Glutamatergic neuron (in vitro differentiated cells): ENCODE measurements around the gene PPP2R5C. TPM values are rescaled to one million over a fixed set of nuclear protein-coding genes. Genes with fewer than 3 reads are reported as not detected.
A peak's percentile ranks its signal among the peaks of the same experiment; 100 is the strongest.
"Not testable (repeated sequence)": the region's sequence is repeated elsewhere in the genome, so short reads cannot be mapped to it uniquely, and the experiment has no call there.

Source experiments
- DNase-seq: peaks from one replicate; pipeline ENCODE4 v3.0.0; 2022
- H3K27ac Mint-ChIP-seq: one replicate; pipeline ENCODE4 v1.8.0; 2020; ENCODE audit warnings: mild to moderate bottlenecking, mixed read lengths, inconsistent platforms; ENCODE audit not compliant: unreplicated experiment
- H3K27me3 Mint-ChIP-seq: one replicate; pipeline ENCODE4 v1.8.0; 2020; ENCODE audit warnings: mild to moderate bottlenecking, moderate library complexity, mixed read lengths, inconsistent platforms; ENCODE audit not compliant: unreplicated experiment
- H3K36me3 Mint-ChIP-seq: one replicate; pipeline ENCODE4 v1.8.0; 2020; ENCODE audit warnings: mild to moderate bottlenecking, mixed read lengths, inconsistent platforms; ENCODE audit not compliant: unreplicated experiment
- H3K4me1 Mint-ChIP-seq: one replicate; pipeline ENCODE4 v1.8.0; 2020; ENCODE audit warnings: mild to moderate bottlenecking, low read depth, mixed read lengths, inconsistent platforms; ENCODE audit not compliant: unreplicated experiment
- H3K4me3 Mint-ChIP-seq: one replicate; pipeline ENCODE4 v1.8.0; 2020; ENCODE audit warnings: mild to moderate bottlenecking, mixed read lengths, inconsistent platforms; ENCODE audit not compliant: unreplicated experiment
- H3K9me3 Mint-ChIP-seq: one replicate; pipeline ENCODE4 v1.8.0; 2020; ENCODE audit warnings: mild to moderate bottlenecking, moderate library complexity, mixed read lengths, inconsistent platforms; ENCODE audit not compliant: unreplicated experiment
- long read RNA-seq: library from polyadenylated mRNA; unstranded; transcript quantifications from one replicate; pipeline ENCODE4 v2.0.0, GENCODE V29; 2020; ENCODE audit not compliant: unreplicated experiment
- total RNA-seq: library from RNA; stranded (reverse); fragmentation: NEBNext Ultra II Directional; extraction: Animal tissue kit (Norgen Biotek cat#: 25700); gene quantifications from one replicate; pipeline ENCODE4 v1.2.1, GENCODE V29; 2021; ENCODE audit not compliant: unreplicated experiment
- TF ChIP-seq, protein P1 (sequence below): fragments of 200-600 bp; sonication (generic); IDR thresholded peaks from one replicate; pipeline ENCODE4 v1.5.0; 2021; ENCODE audit not compliant: partially characterized antibody, unreplicated experiment

Gene PPP2R5C
- 116 TPM for total RNA-seq
- long read RNA-seq, full-length matches to known transcripts, result 23 of 32 reads
- long read RNA-seq, partial matches to known transcripts, result 2 of 32 reads
- long read RNA-seq, other reads (novel, unspliced or antisense), result 7 of 32 reads

DNA sequence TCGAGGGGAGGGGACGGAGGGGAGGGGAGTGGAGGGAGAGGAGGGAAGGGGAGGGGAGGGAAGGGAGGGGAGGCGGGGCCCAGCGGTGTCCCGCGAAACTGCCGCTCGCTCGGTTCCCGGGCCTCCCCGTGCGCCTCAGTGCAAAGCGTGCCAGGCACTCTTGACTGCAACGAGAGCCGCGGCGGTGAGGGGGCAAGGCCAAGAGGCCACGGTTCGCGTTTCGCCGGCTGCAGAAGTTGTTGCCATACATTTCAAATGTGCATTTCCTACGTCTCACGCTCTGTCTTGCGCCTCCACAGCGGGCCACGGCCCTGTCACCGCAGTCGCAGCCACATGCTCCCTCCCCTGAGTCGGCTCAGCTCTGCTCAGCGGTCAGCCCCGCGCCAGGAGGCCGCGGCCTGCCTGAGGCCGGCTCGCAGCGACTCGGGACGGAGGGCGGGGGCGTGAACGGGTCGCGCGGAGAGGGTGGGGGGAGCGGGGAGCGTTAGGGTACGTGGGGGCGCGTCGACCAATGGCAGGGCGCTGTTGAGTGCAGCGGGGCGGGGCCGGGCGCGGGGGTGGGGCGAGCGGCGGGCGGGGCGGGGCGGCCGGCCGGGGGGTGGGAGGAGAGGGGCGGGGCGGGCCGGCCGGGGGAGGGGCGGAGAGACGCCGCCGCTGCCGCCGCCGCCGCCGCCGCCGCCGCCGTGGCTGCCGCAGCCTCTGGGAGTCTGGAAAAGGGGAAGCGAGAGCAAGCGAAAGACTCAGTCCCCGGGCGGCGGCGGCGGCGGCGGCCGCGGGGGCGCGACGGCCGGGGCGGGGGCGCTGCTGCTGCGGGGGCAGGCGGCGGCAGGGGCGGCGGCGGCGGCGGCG lies at the start of gene PPP2R5C:
PPP2R5C (plus strand) TSS at position 678 of the 849 bp plus-strand sequence. CDS start 185 bp downstream, outside the sequence.
- Mint-ChIP-seq H3K4me3 (peak within 1 kb of the TSS; percentile 93), H3K27ac (peak within 1 kb of the TSS; percentile 74), H3K9me3 (peaks cover 9% of the 10 kb centered on the region), H3K27me3 (peaks cover 4% of the 10 kb centered on the region), H3K4me1 (peaks cover 2% of the 10 kb centered on the region), H3K36me3 (peaks cover 5% of the 10 kb centered on the region)
- TF ChIP-seq, protein P1, sequence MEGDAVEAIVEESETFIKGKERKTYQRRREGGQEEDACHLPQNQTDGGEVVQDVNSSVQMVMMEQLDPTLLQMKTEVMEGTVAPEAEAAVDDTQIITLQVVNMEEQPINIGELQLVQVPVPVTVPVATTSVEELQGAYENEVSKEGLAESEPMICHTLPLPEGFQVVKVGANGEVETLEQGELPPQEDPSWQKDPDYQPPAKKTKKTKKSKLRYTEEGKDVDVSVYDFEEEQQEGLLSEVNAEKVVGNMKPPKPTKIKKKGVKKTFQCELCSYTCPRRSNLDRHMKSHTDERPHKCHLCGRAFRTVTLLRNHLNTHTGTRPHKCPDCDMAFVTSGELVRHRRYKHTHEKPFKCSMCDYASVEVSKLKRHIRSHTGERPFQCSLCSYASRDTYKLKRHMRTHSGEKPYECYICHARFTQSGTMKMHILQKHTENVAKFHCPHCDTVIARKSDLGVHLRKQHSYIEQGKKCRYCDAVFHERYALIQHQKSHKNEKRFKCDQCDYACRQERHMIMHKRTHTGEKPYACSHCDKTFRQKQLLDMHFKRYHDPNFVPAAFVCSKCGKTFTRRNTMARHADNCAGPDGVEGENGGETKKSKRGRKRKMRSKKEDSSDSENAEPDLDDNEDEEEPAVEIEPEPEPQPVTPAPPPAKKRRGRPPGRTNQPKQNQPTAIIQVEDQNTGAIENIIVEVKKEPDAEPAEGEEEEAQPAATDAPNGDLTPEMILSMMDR, result no peak
- DNase-seq, result peak; percentile 95

DNA sequence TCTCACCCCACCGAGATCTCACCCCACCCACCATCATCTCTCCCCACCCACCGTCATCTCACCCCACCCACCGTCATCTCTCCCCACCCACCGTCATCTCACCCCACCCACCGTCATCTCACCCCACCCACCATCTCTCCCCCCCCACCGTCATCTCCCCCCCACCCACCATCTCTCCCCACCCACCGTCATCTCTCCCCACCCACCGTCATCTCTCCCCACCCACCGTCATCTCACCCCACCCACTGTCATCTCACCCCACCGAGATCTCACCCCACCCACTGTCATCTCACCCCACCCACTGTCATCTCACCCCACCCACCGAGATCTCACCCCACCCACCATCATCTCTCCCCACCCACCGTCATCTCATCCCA lies 49.7 kb upstream of the PPP2R5C start:
- H3K27me3 Mint-ChIP-seq, DNase-seq, H3K36me3 Mint-ChIP-seq, H3K4me3 Mint-ChIP-seq, H3K27ac Mint-ChIP-seq, H3K4me1 Mint-ChIP-seq, H3K9me3 Mint-ChIP-seq: not testable (repeated sequence)

DNA sequence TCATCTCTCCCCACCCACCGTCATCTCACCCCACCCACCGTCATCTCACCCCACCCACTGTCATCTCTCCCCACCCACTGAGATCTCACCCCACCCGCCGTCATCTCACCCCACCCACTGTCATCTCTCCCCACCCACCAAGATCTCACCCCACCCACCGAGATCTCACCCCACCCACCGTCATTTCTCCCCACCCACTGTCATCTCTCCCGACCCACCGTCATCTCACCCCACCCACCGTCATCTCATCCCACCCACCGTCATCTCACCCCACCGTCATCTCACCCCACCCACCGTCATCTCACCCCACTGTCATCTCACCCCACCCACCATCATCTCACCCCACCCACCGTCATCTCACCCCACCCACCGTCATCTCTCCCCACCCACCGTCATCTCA lies 49.2 kb upstream of the PPP2R5C start:
- not testable (repeated sequence) for H3K9me3 Mint-ChIP-seq, H3K4me1 Mint-ChIP-seq, H3K4me3 Mint-ChIP-seq, H3K36me3 Mint-ChIP-seq, DNase-seq, H3K27ac Mint-ChIP-seq, H3K27me3 Mint-ChIP-seq

DNA sequence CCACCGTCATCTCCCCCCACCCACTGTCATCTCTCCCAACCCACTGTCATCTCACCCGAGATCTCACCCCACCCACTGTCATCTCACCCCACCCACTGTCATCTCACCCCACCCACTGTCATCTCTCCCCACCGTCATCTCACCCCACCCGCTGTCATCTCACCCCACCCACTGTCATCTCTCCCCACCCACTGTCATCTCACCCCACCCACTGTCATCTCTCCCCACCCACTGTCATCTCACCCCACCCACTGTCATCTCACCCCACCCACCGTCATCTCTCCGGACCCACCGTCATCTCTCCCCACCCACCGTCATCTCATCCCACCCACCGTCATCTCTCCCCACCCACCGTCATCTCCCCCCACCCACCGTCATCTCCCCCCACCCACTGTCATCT lies 48.4 kb upstream of the PPP2R5C start:
- H3K4me1 Mint-ChIP-seq, H3K9me3 Mint-ChIP-seq, H3K36me3 Mint-ChIP-seq, DNase-seq, H3K4me3 Mint-ChIP-seq, H3K27ac Mint-ChIP-seq, H3K27me3 Mint-ChIP-seq: not testable (repeated sequence)

DNA sequence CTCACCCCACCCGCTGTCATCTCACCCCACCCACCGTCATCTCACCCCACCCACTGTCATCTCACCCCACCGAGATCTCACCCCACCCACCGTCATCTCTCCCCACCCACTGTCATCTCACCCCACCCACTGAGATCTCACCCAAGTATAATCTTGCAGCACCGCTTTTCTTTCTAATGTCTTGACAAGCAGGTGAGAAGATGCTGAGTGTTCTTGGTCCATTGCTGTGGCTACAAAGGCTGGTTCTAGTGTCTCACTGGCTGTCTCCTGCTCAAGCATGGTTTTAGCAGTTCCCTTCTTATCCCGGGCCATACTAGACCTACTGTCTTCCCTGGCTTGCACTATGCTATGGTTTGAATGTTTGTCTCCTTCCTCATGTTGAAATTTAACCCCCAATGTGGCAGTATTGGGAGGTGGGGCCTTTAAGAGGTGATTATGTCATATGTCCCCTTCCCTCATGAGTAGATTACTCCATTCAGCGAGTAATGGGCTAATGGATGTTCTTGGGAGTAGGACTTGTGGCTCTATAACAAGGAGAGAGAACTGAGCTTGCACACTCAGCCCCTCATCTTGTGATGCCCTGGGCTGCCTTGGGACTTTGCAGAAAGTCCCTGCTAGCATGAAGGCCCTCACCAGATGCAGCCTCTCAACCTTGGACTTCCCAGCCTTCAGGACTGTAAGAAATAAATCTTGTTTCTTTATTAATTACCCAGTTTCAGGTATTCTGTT lies 47.7 kb upstream of the PPP2R5C start:
- DNase-seq, result no peak
- Mint-ChIP-seq H3K4me3 (no peak overlapping the region), H3K36me3 (no peaks in the 10 kb centered on the region), H3K27me3 (no peaks in the 10 kb centered on the region), H3K4me1 (no peaks in the 10 kb centered on the region), H3K27ac (no peak overlapping the region), H3K9me3 (peaks cover 8% of the 10 kb centered on the region)
- TF ChIP-seq, protein P1, result no peak

DNA sequence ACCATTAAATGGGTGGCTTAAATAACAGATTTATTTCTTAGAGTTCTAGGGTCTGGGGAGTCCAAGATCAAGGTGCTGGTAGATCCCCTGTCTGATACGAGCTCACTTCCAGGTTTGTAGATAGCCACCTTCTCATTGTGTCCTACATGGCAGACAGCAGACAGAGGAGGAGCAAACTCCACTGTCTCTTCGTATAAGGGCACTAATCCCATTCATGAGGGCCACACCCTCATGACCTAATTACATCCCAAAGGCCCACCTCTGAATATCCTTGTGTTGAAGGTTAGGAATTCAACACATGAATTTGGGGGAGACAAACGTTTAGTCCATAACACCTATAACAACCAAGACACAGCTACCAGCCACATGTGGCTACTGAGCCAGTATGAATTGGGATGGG lies 47.1 kb upstream of the PPP2R5C start:
- no peaks in the 10 kb centered on the region for H3K4me1 Mint-ChIP-seq
- TF ChIP-seq, protein P1, result no peak
- H3K27me3 Mint-ChIP-seq, result no peaks in the 10 kb centered on the region
- H3K36me3 Mint-ChIP-seq, result no peaks in the 10 kb centered on the region
- no peak for DNase-seq
- H3K4me3 Mint-ChIP-seq, result no peak overlapping the region
- no peak overlapping the region for H3K27ac Mint-ChIP-seq
- peaks cover 10% of the 10 kb centered on the region for H3K9me3 Mint-ChIP-seq
